ENCODE measurements around the gene ZNF710. TPM values are rescaled to one million over a fixed set of nuclear protein-coding genes. Genes with fewer than 3 reads are reported as not detected.

ZNF710 gene
- polyA plus RNA-seq, 1 of the 3 experiments (the other 2 are of a cell fraction) = 2.7 TPM

GRCh38 chr15:90095521-90095959, 94.4 kb downstream of the ZNF710 start:
- 86% methylated on average over 2 of the region's 3 CpGs for WGBS (ENCODE audit: low lambda C conversion rate)
- no peak overlapping the region for H2AFZ ChIP-seq (ENCODE audit: low read depth)
- no peak overlapping the region for H3K27ac ChIP-seq (ENCODE audit: low read depth in 2 of 2, low read length in 1 of 2)
- H3K4me3 ChIP-seq (ENCODE audit: low read depth in 2 of 2, low read length in 1 of 2) = no peak overlapping the region
- no peaks in the 10 kb centered on the region for H3K27me3 ChIP-seq (ENCODE audit: insufficient read depth)
- H3K36me3 ChIP-seq (replicated peaks in 1 of 2; ENCODE audit: control insufficient read depth in 1 of 2, insufficient read depth in 2 of 2, low read length in 1 of 2) = no peaks in the 10 kb centered on the region
- no peaks in the 10 kb centered on the region for H3K9me3 ChIP-seq
- no peaks in the 10 kb centered on the region for H4K20me1 ChIP-seq (ENCODE audit: insufficient read depth)
- peaks cover 8% of the 10 kb centered on the region for H3K79me2 ChIP-seq (ENCODE audit: insufficient read depth)
- ChIA-PET POLR2A (no interaction called here), CTCF (no interaction called here)
- H3K4me1 ChIP-seq (ENCODE audit: control insufficient read depth in 1 of 2, insufficient read depth in 2 of 2, low read depth in 1 of 2, low read length in 1 of 2) = peaks cover 5 to 19% of the 10 kb centered on the region in 2 experiments; a peak in 2 of 4 replicates
- no peaks in the 10 kb centered on the region for H3K9me2 ChIP-seq
- H3F3A ChIP-seq (replicated peaks; ENCODE audit: insufficient read depth) = peaks cover 3% of the 10 kb centered on the region
- H3K4me2 ChIP-seq = no peak overlapping the region
- TF ChIP-seq FOSL2 (IDR thresholded peaks at IDR 0.05; ENCODE audit: borderline replicate concordance, low read depth) (no peak), SIN3A (IDR thresholded peaks at IDR 0.05; ENCODE audit: borderline replicate concordance, low read depth, low read length) (no peak), GATA2 (CRISPR knock-in tag; IDR thresholded peaks at IDR 0.05) (no peak), CHD2 (IDR thresholded peaks at IDR 0.05; ENCODE audit: low read length, partially characterized antibody) (no peak), MXI1 (IDR thresholded peaks at IDR 0.05; ENCODE audit: low read depth, low read length) (no peak), GABPA (IDR thresholded peaks at IDR 0.05; ENCODE audit: low read depth) (no peak), ZBTB33 (IDR thresholded peaks at IDR 0.05; ENCODE audit: borderline replicate concordance, low read depth) (no peak), SMC3 (IDR thresholded peaks at IDR 0.05; ENCODE audit: low read depth, low read length) (no peak), TEAD4 (IDR thresholded peaks at IDR 0.05; ENCODE audit: borderline replicate concordance, insufficient read depth) (no peak), EP300 (IDR thresholded peaks at IDR 0.05; ENCODE audit: borderline replicate concordance in 1 of 2, low read depth in 1 of 2, low read length in 1 of 2) (no peak), EZH2phosphoT487 (IDR thresholded peaks at IDR 0.05; ENCODE audit: borderline replicate concordance, low read depth) (no peak), FOXM1 (IDR thresholded peaks at IDR 0.05; ENCODE audit: low read depth) (no peak), RFX5 (IDR thresholded peaks at IDR 0.05; ENCODE audit: low read length) (no peak)
- TF ChIP-seq, protein P1, sequence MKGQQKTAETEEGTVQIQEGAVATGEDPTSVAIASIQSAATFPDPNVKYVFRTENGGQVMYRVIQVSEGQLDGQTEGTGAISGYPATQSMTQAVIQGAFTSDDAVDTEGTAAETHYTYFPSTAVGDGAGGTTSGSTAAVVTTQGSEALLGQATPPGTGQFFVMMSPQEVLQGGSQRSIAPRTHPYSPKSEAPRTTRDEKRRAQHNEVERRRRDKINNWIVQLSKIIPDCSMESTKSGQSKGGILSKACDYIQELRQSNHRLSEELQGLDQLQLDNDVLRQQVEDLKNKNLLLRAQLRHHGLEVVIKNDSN (IDR thresholded peaks at IDR 0.05; ENCODE audit: borderline replicate concordance, low read depth) = no peak
- no peak for DNase-seq
- H3K9ac ChIP-seq = no peak overlapping the region

DNA sequence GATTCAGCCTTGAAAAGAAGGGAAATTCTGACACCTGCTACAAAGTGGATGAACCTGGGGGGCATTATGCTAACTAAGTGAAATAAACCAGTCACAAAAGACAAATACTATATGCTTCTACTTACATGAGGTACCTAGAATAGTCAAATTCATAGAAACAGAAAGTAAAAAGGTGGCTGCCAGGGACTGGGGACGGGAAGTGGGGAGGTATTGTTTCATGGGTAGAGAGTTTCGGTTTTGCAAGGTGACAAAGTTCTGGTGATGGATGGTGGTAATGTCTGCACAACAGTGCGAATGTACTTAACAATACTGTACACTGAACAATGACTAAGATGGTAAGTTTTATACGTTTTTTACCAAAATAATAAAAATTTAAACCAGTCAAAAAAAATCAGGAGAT, 96.4 kb downstream of the ZNF710 start:
- Histone ChIP-seq H3K27ac (ENCODE audit: low read depth in 2 of 2, low read length in 1 of 2) (no peak overlapping the region), H4K20me1 (ENCODE audit: insufficient read depth) (no peaks in the 10 kb centered on the region)
- TF ChIP-seq NRF1 (IDR thresholded peaks at IDR 0.05; ENCODE audit: low read depth, low read length) = no peak
- no peak for TF ChIP-seq GATA2 (CRISPR knock-in tag; IDR thresholded peaks at IDR 0.05)
- TF ChIP-seq MAX (IDR thresholded peaks at IDR 0.05; ENCODE audit: low read depth) = no peak
- TF ChIP-seq, protein P1 (IDR thresholded peaks at IDR 0.05; ENCODE audit: borderline replicate concordance, low read depth) = no peak
- TF ChIP-seq REST (IDR thresholded peaks at IDR 0.05; ENCODE audit: low read depth, low read length) = no peak
- TF ChIP-seq, protein P2, sequence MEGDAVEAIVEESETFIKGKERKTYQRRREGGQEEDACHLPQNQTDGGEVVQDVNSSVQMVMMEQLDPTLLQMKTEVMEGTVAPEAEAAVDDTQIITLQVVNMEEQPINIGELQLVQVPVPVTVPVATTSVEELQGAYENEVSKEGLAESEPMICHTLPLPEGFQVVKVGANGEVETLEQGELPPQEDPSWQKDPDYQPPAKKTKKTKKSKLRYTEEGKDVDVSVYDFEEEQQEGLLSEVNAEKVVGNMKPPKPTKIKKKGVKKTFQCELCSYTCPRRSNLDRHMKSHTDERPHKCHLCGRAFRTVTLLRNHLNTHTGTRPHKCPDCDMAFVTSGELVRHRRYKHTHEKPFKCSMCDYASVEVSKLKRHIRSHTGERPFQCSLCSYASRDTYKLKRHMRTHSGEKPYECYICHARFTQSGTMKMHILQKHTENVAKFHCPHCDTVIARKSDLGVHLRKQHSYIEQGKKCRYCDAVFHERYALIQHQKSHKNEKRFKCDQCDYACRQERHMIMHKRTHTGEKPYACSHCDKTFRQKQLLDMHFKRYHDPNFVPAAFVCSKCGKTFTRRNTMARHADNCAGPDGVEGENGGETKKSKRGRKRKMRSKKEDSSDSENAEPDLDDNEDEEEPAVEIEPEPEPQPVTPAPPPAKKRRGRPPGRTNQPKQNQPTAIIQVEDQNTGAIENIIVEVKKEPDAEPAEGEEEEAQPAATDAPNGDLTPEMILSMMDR (IDR thresholded peaks at IDR 0.05) = no peak
- TF ChIP-seq EP300 (IDR thresholded peaks at IDR 0.05; ENCODE audit: borderline replicate concordance in 1 of 2, low read depth in 1 of 2, low read length in 1 of 2) = no peak

More for the DNA sequence above, 96.4 kb downstream of the ZNF710 start:
- POLR2A ChIA-PET = no interaction called here
- CTCF ChIA-PET = no interaction called here
- Histone ChIP-seq H2AFZ (ENCODE audit: low read depth) (no peak overlapping the region), H3K9ac (no peak overlapping the region), H3K79me2 (ENCODE audit: insufficient read depth) (peaks cover 8% of the 10 kb centered on the region), H3K9me3 (no peaks in the 10 kb centered on the region), H3K36me3 (replicated peaks in 1 of 2; ENCODE audit: control insufficient read depth in 1 of 2, insufficient read depth in 2 of 2, low read length in 1 of 2) (no peaks in the 10 kb centered on the region), H3K4me3 (ENCODE audit: low read depth in 2 of 2, low read length in 1 of 2) (no peak overlapping the region), H3K27me3 (ENCODE audit: insufficient read depth) (no peaks in the 10 kb centered on the region), H3K4me2 (no peak overlapping the region), H3K9me2 (no peaks in the 10 kb centered on the region), H3K4me1 (ENCODE audit: control insufficient read depth in 1 of 2, insufficient read depth in 2 of 2, low read depth in 1 of 2, low read length in 1 of 2) (peaks cover 12 to 29% of the 10 kb centered on the region in 2 experiments; a peak in 2 of 4 replicates), H3F3A (replicated peaks; ENCODE audit: insufficient read depth) (peaks cover 3% of the 10 kb centered on the region)
- WGBS (ENCODE audit: low lambda C conversion rate) = 74% methylated on average over 4 of the region's 4 CpGs
- no peak for DNase-seq
